Duodenal mucosa (tissue), 2 donors: ENCODE measurements around the gene B3GNT9.
"Not testable (repeated sequence)": the region's sequence is repeated elsewhere in the genome, so short reads cannot be mapped to it uniquely, and the experiment has no call there.

ENCODE experiments used
- H3K27ac ChIP-seq: one replicate; pipeline ENCODE4 v1.7.0; 2013; ENCODE audit warnings: low read depth, low read length
- H3K27me3 ChIP-seq, 2 donors: one replicate each; pipeline ENCODE4 v1.7.0; 2013; ENCODE audit warnings: low read length in 2 of 2, control low read depth in 1 of 2; ENCODE audit not compliant: insufficient read depth in 2 of 2, control insufficient read depth in 1 of 2
- H3K36me3 ChIP-seq, 2 donors: one replicate each; pipeline ENCODE4 v1.7.0; 2013; ENCODE audit warnings: low read length in 2 of 2, control low read depth in 1 of 2; ENCODE audit not compliant: insufficient read depth in 2 of 2, control insufficient read depth in 1 of 2
- H3K4me1 ChIP-seq, 2 donors: one replicate each; pipeline ENCODE4 v1.7.0; 2013; ENCODE audit warnings: low read length in 2 of 2, control low read depth in 1 of 2; ENCODE audit not compliant: insufficient read depth in 2 of 2, control insufficient read depth in 1 of 2
- H3K4me3 ChIP-seq, 2 donors: one replicate each; pipeline ENCODE4 v1.7.0; 2013; ENCODE audit warnings: low read length in 2 of 2, low read depth in 1 of 2
- H3K9ac ChIP-seq, 2 donors: one replicate each; pipeline ENCODE4 v1.7.0; 2013; ENCODE audit warnings: low read length in 2 of 2, low read depth in 1 of 2
- H3K9me3 ChIP-seq, 2 donors: one replicate each; pipeline ENCODE4 v1.7.0; 2013; ENCODE audit warnings: low read length in 2 of 2, control low read depth in 1 of 2; ENCODE audit not compliant: control insufficient read depth in 1 of 2

The B3GNT9 gene

DNA sequence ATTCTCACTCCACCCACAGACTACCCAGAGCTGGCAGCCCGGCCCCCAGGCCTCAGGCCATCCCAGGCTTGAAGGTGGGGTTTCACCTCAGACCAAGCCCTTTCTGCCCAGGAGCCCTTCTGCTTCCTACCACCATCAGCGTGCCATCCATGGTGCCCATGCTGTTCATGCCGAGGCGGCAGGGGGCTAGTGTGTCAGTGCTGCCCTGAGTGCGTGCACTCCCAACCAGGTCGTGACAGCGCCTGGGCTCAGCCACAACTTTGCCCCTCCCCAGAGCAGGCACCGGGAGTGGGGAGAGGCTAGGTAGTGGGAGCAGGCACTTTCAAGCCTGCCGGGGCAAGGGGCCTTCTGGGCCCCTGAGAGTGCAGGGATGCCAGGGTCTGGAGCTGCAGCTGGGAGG lies 8.5 kb downstream of the B3GNT9 start:
- Histone ChIP-seq H3K27me3 (no peaks in the 10 kb centered on the region), H3K9me3 (no peaks in the 10 kb centered on the region), H3K36me3 (peaks cover 34 to 93% of the 10 kb centered on the region in 2 donors)

DNA sequence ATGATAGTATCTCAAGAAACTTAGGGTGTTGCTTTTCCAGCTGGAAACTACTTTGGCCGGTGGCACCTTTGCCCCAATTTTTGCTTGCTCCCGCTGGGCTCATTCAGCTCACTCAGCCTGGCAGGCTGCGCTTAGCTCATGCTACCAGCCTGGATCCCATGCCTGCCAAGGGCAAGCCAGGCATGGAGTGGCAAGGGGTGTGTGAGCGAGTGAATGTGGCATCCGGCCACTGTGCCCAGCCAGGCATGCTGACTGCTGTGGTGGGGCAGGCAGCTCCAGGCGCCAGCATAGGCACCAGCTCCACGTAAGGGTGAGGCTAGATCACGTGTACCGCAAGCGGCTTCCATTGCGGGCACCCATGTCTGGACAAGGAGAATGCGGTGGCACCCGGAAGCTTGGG lies 9.4 kb downstream of the B3GNT9 start:
- H3K9me3 ChIP-seq = no peaks in the 10 kb centered on the region
- no peaks in the 10 kb centered on the region for H3K27me3 ChIP-seq
- H3K4me1 ChIP-seq = no peaks in the 10 kb centered on the region
- no peak overlapping the region for H3K9ac ChIP-seq
- peaks cover 33 to 87% of the 10 kb centered on the region in 2 donors for H3K36me3 ChIP-seq
- H3K4me3 ChIP-seq = no peak overlapping the region
- no peak overlapping the region for H3K27ac ChIP-seq

More for the DNA sequence above, 8.5 kb downstream of the B3GNT9 start:
- Histone ChIP-seq H3K4me1 (no peaks in the 10 kb centered on the region), H3K27ac (no peak overlapping the region), H3K9ac (no peak overlapping the region), H3K4me3 (no peak overlapping the region)

DNA sequence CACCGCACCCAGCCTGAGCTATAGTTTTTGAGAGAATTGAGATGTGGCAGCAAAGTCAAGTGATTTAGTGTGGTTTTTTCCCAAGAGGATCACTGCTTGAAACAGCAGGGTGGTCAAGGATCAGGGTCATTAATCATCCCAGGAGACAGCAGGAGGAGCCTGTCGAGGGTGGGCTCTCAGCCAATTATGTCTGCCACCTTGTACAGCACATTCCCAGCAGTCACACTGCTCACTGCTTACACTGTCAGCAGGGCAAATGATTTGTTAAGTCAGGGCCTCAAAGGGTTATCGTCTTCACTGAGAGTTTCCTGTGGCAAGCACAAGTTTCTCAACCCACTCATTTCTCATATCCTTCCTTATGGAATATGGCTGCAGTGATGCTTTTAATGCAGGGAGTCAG lies 13.2 kb downstream of the B3GNT9 start:
- Histone ChIP-seq H3K9ac (no peak overlapping the region), H3K4me3 (no peak overlapping the region), H3K9me3 (no peaks in the 10 kb centered on the region), H3K27me3 (no peaks in the 10 kb centered on the region), H3K4me1 (no peaks in the 10 kb centered on the region), H3K27ac (no peak overlapping the region), H3K36me3 (peaks cover 41 to 85% of the 10 kb centered on the region in 2 donors)

DNA sequence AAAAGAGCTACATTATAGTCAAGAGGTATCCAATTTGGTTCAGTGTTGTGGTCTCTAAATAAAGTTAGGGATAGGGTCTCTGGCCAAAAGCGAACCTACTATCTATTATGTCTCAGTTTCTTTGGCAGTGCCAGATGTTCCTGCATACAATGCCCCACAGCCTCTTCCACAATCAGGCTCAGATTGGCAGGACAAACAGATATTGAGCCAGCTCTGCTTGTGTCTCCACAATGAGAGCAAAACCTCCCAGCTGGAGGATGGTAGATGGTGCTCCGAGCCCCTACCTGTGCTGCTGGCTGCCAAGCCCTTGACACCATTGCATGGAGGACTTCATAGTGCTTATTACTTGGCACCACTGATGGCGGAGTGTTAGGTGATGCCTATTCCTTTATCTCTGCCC lies 21.4 kb downstream of the B3GNT9 start:
- Histone ChIP-seq H3K9ac (no peak overlapping the region), H3K4me3 (no peak overlapping the region), H3K9me3 (no peaks in the 10 kb centered on the region), H3K27ac (no peak overlapping the region), H3K4me1 (no peaks in the 10 kb centered on the region), H3K27me3 (no peaks in the 10 kb centered on the region), H3K36me3 (peaks cover 24 to 62% of the 10 kb centered on the region in 2 donors)

DNA sequence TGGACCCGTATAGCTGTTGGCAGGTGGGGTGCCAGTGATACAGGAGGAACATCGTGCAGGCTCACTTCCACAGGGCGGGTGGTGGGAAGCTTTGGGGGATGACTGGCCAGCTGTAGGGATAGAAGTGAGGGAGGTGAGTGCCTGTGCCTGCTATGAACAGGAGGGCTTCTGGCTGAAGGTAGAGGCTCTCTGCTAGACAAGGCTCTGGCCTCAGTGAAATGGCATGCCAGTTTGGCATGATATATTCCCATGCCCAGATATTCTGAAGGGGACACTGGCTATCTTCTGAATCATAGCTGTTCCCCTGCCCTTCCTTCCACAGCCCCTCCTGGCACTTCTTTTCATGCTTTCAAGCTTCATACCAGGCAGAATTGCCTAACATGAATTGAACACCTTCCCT lies 21.9 kb downstream of the B3GNT9 start:
- Histone ChIP-seq H3K27ac (no peak overlapping the region), H3K4me3 (no peak overlapping the region), H3K9ac (no peak overlapping the region), H3K9me3 (no peaks in the 10 kb centered on the region), H3K27me3 (no peaks in the 10 kb centered on the region), H3K36me3 (peaks cover 18 to 57% of the 10 kb centered on the region in 2 donors), H3K4me1 (no peaks in the 10 kb centered on the region)

DNA sequence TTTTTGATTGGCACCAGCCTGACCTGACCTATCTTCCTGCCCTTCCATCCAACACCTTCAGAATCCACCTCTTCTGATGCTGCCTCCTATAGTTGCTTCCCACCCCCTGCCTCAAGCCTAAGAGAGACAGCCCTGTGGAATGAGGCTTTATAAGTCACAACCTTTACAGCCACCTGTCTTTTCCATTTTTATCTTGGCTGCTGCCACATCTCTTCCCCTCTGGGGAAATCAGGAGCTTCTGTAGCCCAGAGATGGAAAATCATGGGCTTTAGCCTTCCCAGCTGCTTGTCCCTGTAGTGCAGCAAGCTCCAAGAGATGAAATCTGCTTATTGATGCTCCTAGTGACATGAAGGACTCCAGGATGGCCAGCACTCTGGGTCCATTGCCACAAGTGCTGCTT lies 22.4 kb downstream of the B3GNT9 start:
- no peak overlapping the region for H3K9ac ChIP-seq
- peaks cover 17 to 57% of the 10 kb centered on the region in 2 donors for H3K36me3 ChIP-seq
- H3K4me1 ChIP-seq = no peaks in the 10 kb centered on the region
- H3K27ac ChIP-seq = no peak overlapping the region
- no peaks in the 10 kb centered on the region for H3K9me3 ChIP-seq
- H3K27me3 ChIP-seq = no peaks in the 10 kb centered on the region
- H3K4me3 ChIP-seq = no peak overlapping the region

DNA sequence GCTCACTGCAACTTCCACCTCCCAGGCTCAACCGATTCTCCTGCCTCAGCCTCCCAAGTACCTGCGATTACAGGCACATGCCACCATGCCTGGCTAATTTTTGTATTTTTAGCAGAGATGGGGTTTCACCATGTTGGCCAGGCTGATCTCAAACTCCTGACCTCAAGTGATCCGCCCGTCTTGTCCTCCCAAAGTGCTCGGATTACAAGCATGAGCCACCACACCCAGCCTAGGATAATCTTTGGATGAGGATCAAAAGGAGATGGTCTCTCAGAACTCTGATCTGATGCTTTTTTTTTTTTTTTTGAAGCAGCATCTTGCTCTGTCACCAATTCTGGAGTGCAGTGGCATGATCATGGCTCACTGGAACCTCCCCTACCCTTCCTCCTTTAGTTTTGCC lies 28.0 kb downstream of the B3GNT9 start:
- peaks cover 2 to 48% of the 10 kb centered on the region in 2 donors for H3K36me3 ChIP-seq
- not testable (repeated sequence) for H3K9me3 ChIP-seq, H3K27me3 ChIP-seq, H3K4me3 ChIP-seq, H3K27ac ChIP-seq, H3K4me1 ChIP-seq, H3K9ac ChIP-seq

DNA sequence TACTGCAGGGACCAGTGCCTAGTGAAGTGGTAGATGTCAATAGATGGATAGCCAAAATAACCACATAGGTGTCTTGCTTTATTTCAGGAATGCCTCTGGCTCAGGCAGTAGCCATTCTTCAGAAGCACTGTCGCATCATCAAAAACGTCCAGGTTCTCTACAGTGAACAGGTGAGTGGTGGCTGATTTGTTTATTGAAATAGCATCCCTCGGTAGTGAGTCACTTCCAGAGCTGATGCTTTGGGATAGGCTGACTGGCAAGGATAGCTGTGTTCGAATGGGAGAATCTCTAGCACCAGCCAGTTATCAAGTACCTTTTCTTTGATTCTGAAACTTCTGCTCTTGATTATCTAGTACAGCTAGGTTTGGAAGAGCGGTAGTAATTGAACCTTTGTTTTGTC lies 30.8 kb downstream of the B3GNT9 start:
- Histone ChIP-seq H3K9ac (no peak overlapping the region), H3K36me3 (peaks cover 0 to 46% of the 10 kb centered on the region in 2 donors), H3K9me3 (no peaks in the 10 kb centered on the region), H3K4me3 (no peak overlapping the region), H3K27me3 (no peaks in the 10 kb centered on the region), H3K4me1 (no peaks in the 10 kb centered on the region), H3K27ac (no peak overlapping the region)

DNA sequence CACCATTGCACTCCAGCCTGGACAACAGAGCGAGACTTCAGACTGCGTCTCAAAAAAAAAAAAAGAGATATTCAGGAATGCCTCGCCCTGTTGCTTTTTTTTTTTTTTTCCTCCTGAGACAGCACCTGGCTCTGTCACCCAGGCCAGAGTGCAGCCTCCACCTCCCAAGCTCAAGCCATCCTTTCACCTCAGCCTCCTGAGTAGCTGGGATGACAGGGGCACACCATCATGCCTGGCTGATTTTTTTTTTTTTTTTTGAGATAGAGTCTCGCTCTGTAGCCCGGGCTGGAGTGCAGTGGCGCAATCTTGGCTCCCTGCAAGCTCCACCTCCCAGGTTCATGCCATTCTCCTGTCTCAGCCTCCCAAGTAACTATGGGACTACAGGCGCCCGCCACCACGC lies 33.1 kb downstream of the B3GNT9 start:
- Histone ChIP-seq H3K4me1 (peaks cover 6 to 9% of the 10 kb centered on the region in 2 donors), H3K36me3 (peaks cover 0 to 36% of the 10 kb centered on the region in 2 donors), H3K27ac (no peak overlapping the region), H3K27me3 (no peaks in the 10 kb centered on the region), H3K4me3 (no peak overlapping the region), H3K9ac (no peak overlapping the region), H3K9me3 (no peaks in the 10 kb centered on the region)

DNA sequence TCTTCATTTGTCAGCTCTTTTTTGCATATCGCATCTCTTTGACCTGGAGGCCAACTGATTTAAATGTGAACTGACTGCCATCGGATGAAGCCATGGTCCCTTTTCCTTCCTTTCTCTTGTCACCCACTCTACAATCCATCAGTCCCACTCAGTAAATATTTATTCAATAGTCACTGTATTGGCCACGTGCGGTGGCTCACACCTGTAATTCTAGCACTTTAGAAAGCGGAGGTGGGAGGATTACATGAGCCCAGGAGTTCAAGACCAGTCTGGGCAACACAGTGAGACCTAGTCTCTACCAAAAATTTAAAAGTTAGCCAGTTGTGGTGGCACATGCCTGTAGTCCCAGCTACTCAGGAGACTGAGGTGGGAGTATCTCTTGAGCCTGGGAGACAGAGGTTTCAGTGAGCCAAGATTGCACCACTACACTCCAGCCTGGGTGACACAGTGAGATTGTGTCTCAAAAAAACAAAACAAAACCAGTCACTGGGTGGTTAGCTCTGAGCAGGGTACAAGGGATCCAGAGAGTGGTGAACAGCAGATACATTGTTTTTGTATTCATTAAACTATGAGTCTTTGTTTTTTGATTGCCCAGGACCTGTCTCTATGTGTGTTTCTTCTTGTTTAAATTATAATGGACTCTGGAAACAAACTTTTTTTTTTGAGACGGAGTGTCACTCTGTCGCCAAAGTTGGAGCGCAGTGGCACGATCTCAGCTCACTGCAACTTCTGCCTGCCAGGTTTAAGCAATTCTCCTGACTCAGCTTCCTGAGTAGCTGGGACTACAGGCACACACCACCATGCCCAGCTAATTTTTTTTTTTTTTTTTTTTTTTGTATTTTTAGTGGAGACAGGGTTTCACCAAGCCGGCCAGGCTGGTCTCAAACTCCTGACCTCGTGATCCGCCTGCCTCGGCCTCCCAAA lies 34.1 kb downstream of the B3GNT9 start:
- H3K9me3 ChIP-seq = no peaks in the 10 kb centered on the region

More for the DNA sequence above, 34.1 kb downstream of the B3GNT9 start:
- Histone ChIP-seq H3K27ac (no peak overlapping the region), H3K27me3 (no peaks in the 10 kb centered on the region), H3K4me1 (peaks cover 6 to 13% of the 10 kb centered on the region in 2 donors), H3K9ac (no peak overlapping the region), H3K4me3 (no peak overlapping the region), H3K36me3 (peaks cover 0 to 26% of the 10 kb centered on the region in 2 donors)
